ENCODE measurements around the gene UBD.

UBD gene

GRCh38 chr6:29524444-29525310 is 34.9 kb downstream of the UBD start:
- Mint-ChIP-seq H3K27ac (peak overlapping the region in 1 of 3 experiments; percentile 43), H3K27me3 (ENCODE audit: low read depth) (peaks cover 10% of the 10 kb centered on the region), H3K4me1 (no peaks in the 10 kb centered on the region), H3K4me3 (no peak overlapping the region), H3K36me3 (ENCODE audit: low read depth) (no peaks in the 10 kb centered on the region), H3K9me3 (peaks cover 3% of the 10 kb centered on the region)
- no peak for TF ChIP-seq CTCF (IDR thresholded peaks at IDR 0.05; ENCODE audit: unreplicated experiment in 3 of 3)

DNA sequence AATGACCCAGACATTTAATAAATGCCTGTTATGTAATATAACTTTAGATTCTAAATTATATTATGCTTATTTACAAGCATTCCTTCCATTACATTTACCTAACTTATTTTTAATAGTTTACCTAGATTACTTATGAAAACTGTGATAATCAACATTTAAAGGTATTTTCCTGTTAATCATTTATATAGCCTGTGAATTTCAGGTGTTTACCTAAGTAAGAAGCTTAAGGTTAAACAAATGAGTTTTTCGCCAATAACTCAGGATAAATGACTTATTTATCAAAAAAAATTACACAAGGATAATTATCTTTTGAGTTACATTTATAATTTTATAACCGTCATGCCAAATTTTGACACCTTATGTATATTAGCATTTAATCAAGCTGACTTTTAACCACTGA is 35.5 kb downstream of the UBD start:
- Mint-ChIP-seq H3K9me3 (peaks cover 3% of the 10 kb centered on the region), H3K27me3 (ENCODE audit: low read depth) (peaks cover 11% of the 10 kb centered on the region), H3K27ac (peak overlapping the region in 1 of 3 experiments; percentile 43), H3K36me3 (ENCODE audit: low read depth) (no peaks in the 10 kb centered on the region), H3K4me3 (no peak overlapping the region), H3K4me1 (no peaks in the 10 kb centered on the region)
- TF ChIP-seq CTCF (IDR thresholded peaks at IDR 0.05; ENCODE audit: unreplicated experiment in 3 of 3) = no peak

DNA sequence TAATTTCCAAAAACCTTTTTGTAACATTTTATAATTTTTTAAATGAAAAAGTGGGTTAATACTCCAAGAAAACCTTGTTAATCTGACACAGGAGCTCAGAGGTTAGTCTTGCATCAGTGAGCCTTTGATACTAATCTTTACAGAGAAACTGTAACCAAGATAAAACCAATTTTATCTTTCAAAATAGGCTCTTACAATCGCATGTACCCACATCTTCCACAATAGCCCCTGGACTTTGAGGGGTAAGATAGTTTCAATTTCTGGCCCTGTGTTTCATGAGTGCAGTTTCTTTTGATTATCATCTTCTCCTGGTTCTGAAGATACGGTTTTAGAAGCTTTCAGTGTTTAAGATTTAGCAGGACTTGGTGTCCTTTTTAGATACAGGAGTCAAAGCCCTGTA is 37.3 kb downstream of the UBD start:
- TF ChIP-seq CTCF (IDR thresholded peaks at IDR 0.05; ENCODE audit: unreplicated experiment in 3 of 3) = no peak
- Mint-ChIP-seq H3K4me1 (no peaks in the 10 kb centered on the region), H3K27me3 (ENCODE audit: low read depth) (peaks cover 11% of the 10 kb centered on the region), H3K36me3 (ENCODE audit: low read depth) (no peaks in the 10 kb centered on the region), H3K4me3 (no peak overlapping the region), H3K27ac (no peak overlapping the region), H3K9me3 (peaks cover 3% of the 10 kb centered on the region)

DNA sequence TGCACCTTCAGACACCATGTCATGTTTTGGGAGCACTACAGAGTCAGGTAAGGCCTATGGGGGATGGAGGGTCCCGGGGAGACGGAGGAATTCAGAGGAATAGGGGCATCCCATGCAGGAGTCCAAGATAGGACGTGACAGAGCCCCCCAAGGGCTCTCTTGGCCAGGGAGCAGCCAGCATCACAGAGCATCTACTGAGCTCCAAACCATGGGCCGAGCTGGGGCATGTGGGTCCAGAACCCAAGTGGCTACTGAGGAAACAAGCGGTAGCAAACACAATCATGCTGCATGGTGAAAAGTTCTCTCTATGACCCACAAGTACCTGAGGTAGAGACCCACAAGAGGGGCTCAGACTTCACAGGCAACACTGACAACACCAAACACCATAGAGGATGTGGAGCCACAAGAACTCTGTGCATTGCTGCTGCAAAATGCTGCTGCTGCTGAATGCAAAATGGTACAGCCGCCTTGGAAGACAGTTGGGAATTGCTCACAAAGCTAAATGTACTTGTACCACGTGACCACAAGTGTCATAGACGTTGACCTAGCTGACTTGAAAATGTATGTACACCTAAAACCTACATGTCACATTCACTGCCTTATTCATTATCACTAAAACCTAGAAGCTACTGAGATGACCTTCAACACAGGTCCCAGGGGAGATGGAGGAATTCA is 38.4 kb downstream of the UBD start:
- Mint-ChIP-seq H3K27ac (no peak overlapping the region), H3K36me3 (ENCODE audit: low read depth) (no peaks in the 10 kb centered on the region), H3K4me3 (no peak overlapping the region)

GRCh38 chr6:29520232-29520631 is 39.3 kb downstream of the UBD start:
- H3K27ac Mint-ChIP-seq = no peak overlapping the region
- no peaks in the 10 kb centered on the region for H3K4me1 Mint-ChIP-seq
- H3K4me3 Mint-ChIP-seq = no peak overlapping the region
- no peak for TF ChIP-seq CTCF (IDR thresholded peaks at IDR 0.05; ENCODE audit: unreplicated experiment in 3 of 3)
- H3K27me3 Mint-ChIP-seq (ENCODE audit: low read depth) = peaks cover 5% of the 10 kb centered on the region
- H3K36me3 Mint-ChIP-seq (ENCODE audit: low read depth) = no peaks in the 10 kb centered on the region
- H3K9me3 Mint-ChIP-seq = peaks cover 9% of the 10 kb centered on the region

More for the DNA sequence above, 38.4 kb downstream of the UBD start:
- TF ChIP-seq CTCF (IDR thresholded peaks at IDR 0.05; ENCODE audit: unreplicated experiment in 3 of 3) = no peak
- peaks cover 9% of the 10 kb centered on the region for H3K27me3 Mint-ChIP-seq (ENCODE audit: low read depth)
- H3K9me3 Mint-ChIP-seq = peaks cover 6% of the 10 kb centered on the region
- no peaks in the 10 kb centered on the region for H3K4me1 Mint-ChIP-seq

All from nephron (organoid).